H1 (cell line): Measurements from ENCODE around the gene CAPZB. TPM values are rescaled to one million over a fixed set of nuclear protein-coding genes. Genes with fewer than 3 reads are reported as not detected.

ENCODE experiments used
- NRF1 ChIP-seq: IDR thresholded peaks from 2 replicates; pipeline ENCODE4 v1.6.1; 2011; ENCODE audit warnings: mild to moderate bottlenecking, low read depth, low read length, improper control_type of control experiment
- POLR2A ChIP-seq, 2 experiments: IDR thresholded peaks; 1 replicate in 1 of 2; 2 replicates in 1 of 2; pipeline ENCODE4 v1.6.1; 2011; ENCODE audit warnings: low read depth in 2 of 2, low read length in 2 of 2, mild to moderate bottlenecking in 2 of 2; ENCODE audit errors: control extremely low read depth in 1 of 2
- RFX5 ChIP-seq: IDR thresholded peaks from 2 replicates; pipeline ENCODE4 v1.6.1; 2011; ENCODE audit warnings: low read depth, low read length, improper control_type of control experiment, borderline replicate concordance
- SP1 ChIP-seq: IDR thresholded peaks from 2 replicates; pipeline ENCODE4 v1.6.1; 2011; ENCODE audit warnings: low read depth, low read length
- TAF7 ChIP-seq: optimal IDR thresholded peaks from 2 replicates; pipeline ENCODE3; 2011; ENCODE audit warnings: low read depth, mild to moderate bottlenecking, inconsistent platforms, low read length, moderate library complexity, borderline replicate concordance
- polyA plus RNA-seq, 7 experiments: library from polyadenylated mRNA; depleted of rRNA in 3 of 7; stranded (reverse) in 5 of 7; unstranded in 2 of 7; fragments of >200 nt in 5 of 7; fragments of 200-250 nt in 2 of 7; gene quantifications; 1 replicate in 5 of 7; 2 replicates in 1 of 7; 4 replicates in 1 of 7; pipeline versions ENCODE4 v1.2.1 to v1.2.3, GENCODE V29; 2011 to 2013; ENCODE audit warnings: missing spikeins in 2 of 7, mixed read lengths in 2 of 7
- total RNA-seq: library from RNA; stranded (reverse); fragmentation: NEBNext Ultra II Directional; extraction: Animal tissue kit (Norgen Biotek cat#: 25700); gene quantifications from 2 replicates; pipeline ENCODE4 v1.2.1, GENCODE V29; 2021
- TF ChIP-seq, protein P1 (sequence below), 3 experiments: IDR thresholded peaks; 1 replicate in 2 of 3; 2 replicates in 1 of 3; pipeline versions ENCODE4 v1.5.1 to v1.6.1; 2011; ENCODE audit warnings: low read length in 3 of 3, mild to moderate bottlenecking in 3 of 3, inconsistent platforms in 2 of 3, low read depth in 1 of 3, moderate library complexity in 1 of 3; ENCODE audit not compliant: insufficient read depth in 1 of 3; ENCODE audit errors: control extremely low read depth in 1 of 3
- TF ChIP-seq, protein P2 (sequence below): IDR thresholded peaks from 2 replicates; pipeline ENCODE4 v1.6.1; 2011; ENCODE audit warnings: low read length, improper control_type of control experiment

Gene CAPZB
- total and polyA plus RNA-seq, 2 of the 8 experiments (the other 6 are each of a cell fraction or from before 2014, with no cell fraction given): 162 to 371 TPM

DNA sequence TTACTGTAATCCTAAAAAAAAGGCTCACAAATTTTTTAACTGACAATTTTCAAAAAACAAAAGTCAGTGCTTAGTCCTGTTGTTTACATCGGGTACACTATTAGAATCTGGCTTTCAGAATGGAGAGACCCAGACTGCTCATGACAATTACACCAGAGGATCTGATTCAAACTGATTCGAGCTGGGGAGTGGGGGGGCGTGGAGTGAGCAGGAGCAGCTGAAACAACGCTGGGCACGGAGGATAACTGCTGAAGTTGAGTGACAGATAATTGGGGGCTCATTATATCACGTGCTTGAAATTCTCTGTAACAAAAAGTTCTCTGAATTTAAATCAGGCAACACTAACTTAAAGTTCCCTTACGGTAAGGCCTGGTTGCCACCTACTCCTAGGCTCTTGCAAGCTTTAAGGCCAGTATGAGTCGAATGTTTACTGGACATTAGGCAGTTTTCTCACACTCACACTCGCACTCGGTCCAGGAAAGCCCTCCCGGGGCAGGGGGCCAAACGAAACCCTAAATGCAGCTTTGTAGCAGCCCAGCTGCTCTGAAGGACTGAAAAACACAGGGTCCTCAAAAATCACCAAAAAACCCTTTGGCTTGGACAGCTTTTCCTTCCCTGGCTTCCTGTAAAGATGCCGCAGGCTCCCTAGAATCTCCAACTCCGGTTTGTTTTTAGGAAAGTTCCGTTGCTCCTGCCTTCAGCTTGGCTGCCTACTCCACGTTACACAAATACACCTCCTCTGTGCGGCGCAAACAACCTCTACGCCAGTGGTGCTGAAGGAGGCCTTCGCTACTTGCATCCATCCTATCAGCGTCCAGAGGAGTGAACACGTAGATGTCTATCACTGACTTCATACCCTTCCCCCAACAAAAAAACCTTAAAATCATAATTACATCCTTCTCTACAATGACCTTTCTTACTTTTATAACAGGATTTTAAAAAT is 42.9 kb downstream of the CAPZB start (continued):
- TF ChIP-seq, protein P1, sequence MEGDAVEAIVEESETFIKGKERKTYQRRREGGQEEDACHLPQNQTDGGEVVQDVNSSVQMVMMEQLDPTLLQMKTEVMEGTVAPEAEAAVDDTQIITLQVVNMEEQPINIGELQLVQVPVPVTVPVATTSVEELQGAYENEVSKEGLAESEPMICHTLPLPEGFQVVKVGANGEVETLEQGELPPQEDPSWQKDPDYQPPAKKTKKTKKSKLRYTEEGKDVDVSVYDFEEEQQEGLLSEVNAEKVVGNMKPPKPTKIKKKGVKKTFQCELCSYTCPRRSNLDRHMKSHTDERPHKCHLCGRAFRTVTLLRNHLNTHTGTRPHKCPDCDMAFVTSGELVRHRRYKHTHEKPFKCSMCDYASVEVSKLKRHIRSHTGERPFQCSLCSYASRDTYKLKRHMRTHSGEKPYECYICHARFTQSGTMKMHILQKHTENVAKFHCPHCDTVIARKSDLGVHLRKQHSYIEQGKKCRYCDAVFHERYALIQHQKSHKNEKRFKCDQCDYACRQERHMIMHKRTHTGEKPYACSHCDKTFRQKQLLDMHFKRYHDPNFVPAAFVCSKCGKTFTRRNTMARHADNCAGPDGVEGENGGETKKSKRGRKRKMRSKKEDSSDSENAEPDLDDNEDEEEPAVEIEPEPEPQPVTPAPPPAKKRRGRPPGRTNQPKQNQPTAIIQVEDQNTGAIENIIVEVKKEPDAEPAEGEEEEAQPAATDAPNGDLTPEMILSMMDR (IDR thresholded peaks at IDR 0.05; ENCODE audit: control extremely low read depth in 1 of 3, insufficient read depth in 1 of 3, low read depth in 1 of 3, low read length in 3 of 3): no peak
- TF ChIP-seq SP1: no peak
- TF ChIP-seq RFX5: no peak
- TF ChIP-seq TAF7: no peak
- TF ChIP-seq POLR2A (IDR thresholded peaks at IDR 0.05; ENCODE audit: control extremely low read depth in 1 of 2, low read depth in 2 of 2, low read length in 2 of 2): no peak
- TF ChIP-seq, protein P2, sequence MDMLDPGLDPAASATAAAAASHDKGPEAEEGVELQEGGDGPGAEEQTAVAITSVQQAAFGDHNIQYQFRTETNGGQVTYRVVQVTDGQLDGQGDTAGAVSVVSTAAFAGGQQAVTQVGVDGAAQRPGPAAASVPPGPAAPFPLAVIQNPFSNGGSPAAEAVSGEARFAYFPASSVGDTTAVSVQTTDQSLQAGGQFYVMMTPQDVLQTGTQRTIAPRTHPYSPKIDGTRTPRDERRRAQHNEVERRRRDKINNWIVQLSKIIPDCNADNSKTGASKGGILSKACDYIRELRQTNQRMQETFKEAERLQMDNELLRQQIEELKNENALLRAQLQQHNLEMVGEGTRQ: no peak
- TF ChIP-seq NRF1: no peak
